ENCODE results near the gene TEAD2.
A peak's percentile ranks its signal among the peaks of the same experiment; 100 is the strongest.
"Not testable (repeated sequence)": the region's sequence is repeated elsewhere in the genome, so short reads cannot be mapped to it uniquely, and the experiment has no call there.

Gene TEAD2

DNA sequence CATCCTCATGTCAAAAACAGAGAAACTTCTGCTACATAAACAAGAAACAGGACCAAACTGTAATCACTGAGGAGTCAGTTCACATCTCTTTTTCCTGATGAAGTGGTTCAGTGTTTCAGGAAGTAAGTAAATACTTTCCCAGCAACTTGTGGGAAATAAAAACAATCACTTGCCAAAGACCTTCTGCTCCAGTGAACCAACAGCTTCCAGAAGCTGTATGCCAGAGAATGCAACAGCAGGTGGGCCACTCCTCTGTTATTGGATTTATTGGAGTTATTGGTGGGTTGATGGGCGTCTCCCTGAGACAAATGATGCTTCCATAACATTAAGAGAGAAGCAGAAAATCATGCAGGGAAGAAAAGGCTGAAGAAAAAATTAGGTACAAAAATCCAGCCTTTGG is 47.1 kb downstream of the TEAD2 start:
- H4K20me1 ChIP-seq (ENCODE audit: insufficient read depth, low read length, poor library complexity, severe bottlenecking), result no peaks in the 10 kb centered on the region
- H2AFZ ChIP-seq (ENCODE audit: low read length), result no peak overlapping the region
- no peaks in the 10 kb centered on the region for H3F3A ChIP-seq (ENCODE audit: low read depth)
- no peak overlapping the region for H3K4me3 ChIP-seq (ENCODE audit: low read length, poor library complexity, severe bottlenecking)
- no peaks in the 10 kb centered on the region for H3K36me3 ChIP-seq (ENCODE audit: insufficient read depth, low read length)
- no peaks in the 10 kb centered on the region for H3K79me2 ChIP-seq (ENCODE audit: insufficient read depth, low read length)
- TF ChIP-seq EZH2phosphoT487 (IDR thresholded peaks at IDR 0.05; ENCODE audit: borderline replicate concordance), result no peak
- TF ChIP-seq, protein P1, sequence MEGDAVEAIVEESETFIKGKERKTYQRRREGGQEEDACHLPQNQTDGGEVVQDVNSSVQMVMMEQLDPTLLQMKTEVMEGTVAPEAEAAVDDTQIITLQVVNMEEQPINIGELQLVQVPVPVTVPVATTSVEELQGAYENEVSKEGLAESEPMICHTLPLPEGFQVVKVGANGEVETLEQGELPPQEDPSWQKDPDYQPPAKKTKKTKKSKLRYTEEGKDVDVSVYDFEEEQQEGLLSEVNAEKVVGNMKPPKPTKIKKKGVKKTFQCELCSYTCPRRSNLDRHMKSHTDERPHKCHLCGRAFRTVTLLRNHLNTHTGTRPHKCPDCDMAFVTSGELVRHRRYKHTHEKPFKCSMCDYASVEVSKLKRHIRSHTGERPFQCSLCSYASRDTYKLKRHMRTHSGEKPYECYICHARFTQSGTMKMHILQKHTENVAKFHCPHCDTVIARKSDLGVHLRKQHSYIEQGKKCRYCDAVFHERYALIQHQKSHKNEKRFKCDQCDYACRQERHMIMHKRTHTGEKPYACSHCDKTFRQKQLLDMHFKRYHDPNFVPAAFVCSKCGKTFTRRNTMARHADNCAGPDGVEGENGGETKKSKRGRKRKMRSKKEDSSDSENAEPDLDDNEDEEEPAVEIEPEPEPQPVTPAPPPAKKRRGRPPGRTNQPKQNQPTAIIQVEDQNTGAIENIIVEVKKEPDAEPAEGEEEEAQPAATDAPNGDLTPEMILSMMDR (conservative IDR thresholded peaks at IDR 0.05; ENCODE audit: low read length), result no peak
- H3K27me3 ChIP-seq (ENCODE audit: insufficient read depth, low read length, poor library complexity, severe bottlenecking), result no peaks in the 10 kb centered on the region
- no peaks in the 10 kb centered on the region for H3K4me1 ChIP-seq (ENCODE audit: insufficient read depth, low read length, poor library complexity, severe bottlenecking)
- H3K9me3 ChIP-seq (ENCODE audit: insufficient read depth, low read depth, low read length), result peaks cover 3% of the 10 kb centered on the region; the same call in 1 of the 2 replicates
- H3K9ac ChIP-seq (ENCODE audit: low read depth, low read length, poor library complexity, severe bottlenecking), result no peak overlapping the region
- no peak overlapping the region for H3K4me2 ChIP-seq (ENCODE audit: low read depth, low read length, poor library complexity, severe bottlenecking)
- H3K9me2 ChIP-seq (replicated peaks; ENCODE audit: low read depth, low read length), result no peaks in the 10 kb centered on the region

DNA sequence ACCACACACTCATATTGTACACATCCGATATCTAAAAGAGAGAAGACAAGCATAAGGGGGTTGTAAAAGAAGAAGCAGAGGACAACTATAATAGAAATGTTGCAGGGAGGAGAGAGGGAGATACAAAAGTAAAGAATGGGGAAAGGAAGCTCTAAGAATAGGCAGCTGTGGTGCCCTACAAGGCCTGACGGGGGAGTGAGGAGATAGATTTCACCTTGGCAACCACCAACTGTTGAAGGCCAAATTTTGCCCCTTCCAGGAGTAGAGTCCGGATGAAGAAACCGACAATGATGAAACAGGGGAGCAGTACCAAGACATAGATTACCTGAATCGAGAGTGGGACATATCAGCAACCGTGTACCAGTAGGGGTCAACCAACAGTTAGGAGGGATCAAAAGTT is 53.1 kb downstream of the TEAD2 start:
- Histone ChIP-seq H3K79me2 (ENCODE audit: insufficient read depth, low read length) (no peaks in the 10 kb centered on the region), H3K9ac (ENCODE audit: low read depth, low read length, poor library complexity, severe bottlenecking) (no peak overlapping the region), H3K4me1 (ENCODE audit: insufficient read depth, low read length, poor library complexity, severe bottlenecking) (no peaks in the 10 kb centered on the region), H3K4me3 (ENCODE audit: low read length, poor library complexity, severe bottlenecking) (no peak overlapping the region), H3K27me3 (ENCODE audit: insufficient read depth, low read length, poor library complexity, severe bottlenecking) (no peaks in the 10 kb centered on the region), H3K9me2 (replicated peaks; ENCODE audit: low read depth, low read length) (no peaks in the 10 kb centered on the region), H3K9me3 (ENCODE audit: insufficient read depth, low read depth, low read length) (no peaks in the 10 kb centered on the region), H3K36me3 (ENCODE audit: insufficient read depth, low read length) (no peaks in the 10 kb centered on the region), H2AFZ (ENCODE audit: low read length) (no peak overlapping the region), H3K4me2 (ENCODE audit: low read depth, low read length, poor library complexity, severe bottlenecking) (no peak overlapping the region), H3F3A (ENCODE audit: low read depth) (no peaks in the 10 kb centered on the region), H4K20me1 (ENCODE audit: insufficient read depth, low read length, poor library complexity, severe bottlenecking) (no peaks in the 10 kb centered on the region)
- TF ChIP-seq, protein P1 (conservative IDR thresholded peaks at IDR 0.05; ENCODE audit: low read length), result peak; percentile 27
- TF ChIP-seq EZH2phosphoT487 (IDR thresholded peaks at IDR 0.05; ENCODE audit: borderline replicate concordance), result no peak

DNA sequence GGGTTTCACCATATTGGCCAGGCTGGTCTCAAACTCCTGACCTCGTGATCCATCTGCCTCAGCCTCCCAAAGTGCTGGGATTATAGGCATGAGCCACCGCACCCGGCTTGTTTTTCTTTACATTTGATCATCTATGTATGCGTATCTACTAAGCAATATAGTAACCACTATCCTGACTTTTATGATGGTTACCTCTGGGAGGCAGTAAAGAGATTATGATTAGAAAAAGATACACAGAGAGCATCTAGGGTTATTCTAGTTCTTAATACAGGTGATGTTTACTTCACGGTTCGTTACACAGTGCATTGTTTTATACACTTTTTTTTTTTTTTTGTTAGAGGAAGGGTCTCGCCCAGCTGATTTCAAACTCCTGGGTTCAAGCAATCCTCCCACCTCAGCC is 55.5 kb downstream of the TEAD2 start:
- not testable (repeated sequence) for H3K9ac ChIP-seq (ENCODE audit: low read depth, low read length, poor library complexity, severe bottlenecking); H3K4me2 ChIP-seq (ENCODE audit: low read depth, low read length, poor library complexity, severe bottlenecking); H3K4me3 ChIP-seq (ENCODE audit: low read length, poor library complexity, severe bottlenecking); H3K27me3 ChIP-seq (ENCODE audit: insufficient read depth, low read length, poor library complexity, severe bottlenecking); H3K36me3 ChIP-seq (ENCODE audit: insufficient read depth, low read length); H3K4me1 ChIP-seq (ENCODE audit: insufficient read depth, low read length, poor library complexity, severe bottlenecking); H3F3A ChIP-seq (ENCODE audit: low read depth); H3K9me2 ChIP-seq (replicated peaks; ENCODE audit: low read depth, low read length); H3K9me3 ChIP-seq (ENCODE audit: insufficient read depth, low read depth, low read length); H2AFZ ChIP-seq (ENCODE audit: low read length); H4K20me1 ChIP-seq (ENCODE audit: insufficient read depth, low read length, poor library complexity, severe bottlenecking); H3K79me2 ChIP-seq (ENCODE audit: insufficient read depth, low read length)
- TF ChIP-seq, protein P1 (conservative IDR thresholded peaks at IDR 0.05; ENCODE audit: low read length), result peak; percentile 37
